OCI-LY1 (cell line): ENCODE measurements around the gene TRPM3.

Experiments used
- H2AFZ ChIP-seq: fragments of 200-600 bp; sonication (generic), shearing (Covaris generic); 2 replicates; pipeline ENCODE4 v1.6.0; 2014; ENCODE audit warnings: antibody characterized with exemption, mild to moderate bottlenecking, low read length
- H3F3A ChIP-seq: fragments of 200-600 bp; sonication (generic), shearing (Covaris generic); 2 replicates; pipeline ENCODE4 v1.6.0; 2014; ENCODE audit warnings: mild to moderate bottlenecking, antibody characterized with exemption, low read length, moderate library complexity; ENCODE audit not compliant: insufficient read depth
- H3K27ac ChIP-seq: fragments of 200-600 bp; sonication (generic); 2 replicates; pipeline ENCODE4 v1.5.1; 2014; ENCODE audit warnings: low read length, mixed run types, mild to moderate bottlenecking, low read depth; ENCODE audit not compliant: poor library complexity, severe bottlenecking
- H3K27me3 ChIP-seq: fragments of 200-600 bp; sonication (generic); 2 replicates; pipeline ENCODE4 v1.6.0; 2014; ENCODE audit warnings: antibody characterized with exemption, mild to moderate bottlenecking, low read length, moderate library complexity; ENCODE audit not compliant: insufficient read depth
- H3K36me3 ChIP-seq: fragments of 200-600 bp; sonication (generic); 2 replicates; pipeline ENCODE4 v1.6.1; 2014; ENCODE audit warnings: mild to moderate bottlenecking, antibody characterized with exemption, low read length, moderate library complexity, mixed read lengths; ENCODE audit not compliant: insufficient read depth
- H3K4me1 ChIP-seq: fragments of 200-600 bp; sonication (generic); 2 replicates; pipeline ENCODE4 v1.5.1; 2014; ENCODE audit warnings: mild to moderate bottlenecking, low read length, moderate library complexity; ENCODE audit not compliant: insufficient read depth, severe bottlenecking
- H3K4me2 ChIP-seq: fragments of 200-600 bp; sonication (generic), shearing (Covaris generic); 2 replicates; pipeline ENCODE4 v1.6.1; 2014; ENCODE audit warnings: low read length
- H3K4me3 ChIP-seq: fragments of 200-600 bp; sonication (generic); 2 replicates; pipeline ENCODE4 v1.5.1; 2014; ENCODE audit warnings: low read length, low read depth, mild to moderate bottlenecking, mixed read lengths; ENCODE audit not compliant: poor library complexity, severe bottlenecking
- H3K79me2 ChIP-seq: fragments of 200-600 bp; shearing (Covaris generic); 2 replicates; pipeline ENCODE4 v1.6.1; 2016; ENCODE audit warnings: mixed run types, low read length, mixed read lengths; ENCODE audit not compliant: insufficient read depth
- H3K9ac ChIP-seq: fragments of 200-600 bp; sonication (generic), shearing (Covaris generic); 2 replicates; pipeline ENCODE4 v1.6.1; 2014; ENCODE audit warnings: mild to moderate bottlenecking, low read length, mixed read lengths
- H3K9me2 ChIP-seq: fragments of 200-600 bp; sonication (generic), shearing (Covaris generic); 2 replicates; pipeline ENCODE4 v1.6.1; 2014; ENCODE audit warnings: low read depth, mild to moderate bottlenecking, low read length, mixed read lengths
- H3K9me3 ChIP-seq: fragments of 200-600 bp; shearing (Covaris generic); 2 replicates; pipeline ENCODE4 v1.6.1; 2014; ENCODE audit warnings: low read length, mixed read lengths
- H4K20me1 ChIP-seq: fragments of 200-600 bp; sonication (generic), shearing (Covaris generic); 2 replicates; pipeline ENCODE4 v1.6.0; 2016; ENCODE audit warnings: mild to moderate bottlenecking, low read length; ENCODE audit not compliant: insufficient read depth
- EZH2 ChIP-seq: fragments of 200-600 bp; sonication (generic), shearing (Covaris generic); IDR thresholded peaks from 2 replicates; pipeline ENCODE4 v1.8.0; 2017; ENCODE audit warnings: borderline replicate concordance, mixed run types, mild to moderate bottlenecking, antibody characterized with exemption, low read length, moderate library complexity, mixed read lengths
- TF ChIP-seq, protein P1 (sequence below): fragments of 200-600 bp; sonication (generic), shearing (Covaris generic); IDR thresholded peaks from 2 replicates; pipeline ENCODE4 v1.5.1; 2017; ENCODE audit warnings: mild to moderate bottlenecking, antibody characterized with exemption, low read length, moderate library complexity, mixed read lengths

TRPM3 gene

DNA sequence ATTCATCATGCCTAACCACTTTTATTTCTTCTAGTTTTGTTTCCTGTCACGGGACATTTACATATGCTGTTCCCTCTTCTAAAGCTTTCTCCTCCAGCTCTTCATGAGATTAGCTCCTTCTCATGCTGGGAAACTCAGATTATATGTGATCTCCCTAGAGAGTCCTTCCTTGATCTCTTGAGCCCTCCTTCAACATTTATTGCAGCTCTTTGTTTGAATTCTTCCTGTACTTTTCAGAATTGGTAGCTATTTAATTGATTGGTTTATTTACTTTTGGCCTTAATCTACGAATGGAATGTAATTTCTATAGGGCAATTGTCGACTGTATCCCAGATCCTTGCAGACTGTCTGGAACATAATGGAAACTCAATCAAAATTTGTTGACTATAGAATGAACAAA, 9.7 kb upstream of the TRPM3 start:
- Histone ChIP-seq H3K27me3 (no peaks in the 10 kb centered on the region), H3K9me2 (no peaks in the 10 kb centered on the region), H3F3A (no peaks in the 10 kb centered on the region), H3K9me3 (no peaks in the 10 kb centered on the region), H3K9ac (no peak overlapping the region), H2AFZ (no peak overlapping the region), H3K4me3 (no peak overlapping the region), H4K20me1 (no peaks in the 10 kb centered on the region), H3K4me1 (no peaks in the 10 kb centered on the region), H3K27ac (no peak overlapping the region), H3K79me2 (no peaks in the 10 kb centered on the region), H3K36me3 (no peaks in the 10 kb centered on the region), H3K4me2 (no peak overlapping the region)
- TF ChIP-seq EZH2: no peak
- TF ChIP-seq, protein P1, sequence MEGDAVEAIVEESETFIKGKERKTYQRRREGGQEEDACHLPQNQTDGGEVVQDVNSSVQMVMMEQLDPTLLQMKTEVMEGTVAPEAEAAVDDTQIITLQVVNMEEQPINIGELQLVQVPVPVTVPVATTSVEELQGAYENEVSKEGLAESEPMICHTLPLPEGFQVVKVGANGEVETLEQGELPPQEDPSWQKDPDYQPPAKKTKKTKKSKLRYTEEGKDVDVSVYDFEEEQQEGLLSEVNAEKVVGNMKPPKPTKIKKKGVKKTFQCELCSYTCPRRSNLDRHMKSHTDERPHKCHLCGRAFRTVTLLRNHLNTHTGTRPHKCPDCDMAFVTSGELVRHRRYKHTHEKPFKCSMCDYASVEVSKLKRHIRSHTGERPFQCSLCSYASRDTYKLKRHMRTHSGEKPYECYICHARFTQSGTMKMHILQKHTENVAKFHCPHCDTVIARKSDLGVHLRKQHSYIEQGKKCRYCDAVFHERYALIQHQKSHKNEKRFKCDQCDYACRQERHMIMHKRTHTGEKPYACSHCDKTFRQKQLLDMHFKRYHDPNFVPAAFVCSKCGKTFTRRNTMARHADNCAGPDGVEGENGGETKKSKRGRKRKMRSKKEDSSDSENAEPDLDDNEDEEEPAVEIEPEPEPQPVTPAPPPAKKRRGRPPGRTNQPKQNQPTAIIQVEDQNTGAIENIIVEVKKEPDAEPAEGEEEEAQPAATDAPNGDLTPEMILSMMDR: no peak

- H2AFZ ChIP-seq: no peak overlapping the region
- no peaks in the 10 kb centered on the region for H3K79me2 ChIP-seq
- H4K20me1 ChIP-seq: no peaks in the 10 kb centered on the region
- H3F3A ChIP-seq: no peaks in the 10 kb centered on the region
- H3K4me3 ChIP-seq: no peak overlapping the region
- no peaks in the 10 kb centered on the region for H3K4me1 ChIP-seq
- no peak overlapping the region for H3K4me2 ChIP-seq
- no peak overlapping the region for H3K27ac ChIP-seq
- no peak overlapping the region for H3K9ac ChIP-seq
- H3K27me3 ChIP-seq: no peaks in the 10 kb centered on the region
- H3K9me3 ChIP-seq: no peaks in the 10 kb centered on the region
- H3K36me3 ChIP-seq: no peaks in the 10 kb centered on the region
- H3K9me2 ChIP-seq: no peaks in the 10 kb centered on the region
- TF ChIP-seq, protein P1: no peak
- TF ChIP-seq EZH2: no peak
Measured at GRCh38 chr9:71130521-71130920, 9.1 kb upstream of the TRPM3 start.

DNA sequence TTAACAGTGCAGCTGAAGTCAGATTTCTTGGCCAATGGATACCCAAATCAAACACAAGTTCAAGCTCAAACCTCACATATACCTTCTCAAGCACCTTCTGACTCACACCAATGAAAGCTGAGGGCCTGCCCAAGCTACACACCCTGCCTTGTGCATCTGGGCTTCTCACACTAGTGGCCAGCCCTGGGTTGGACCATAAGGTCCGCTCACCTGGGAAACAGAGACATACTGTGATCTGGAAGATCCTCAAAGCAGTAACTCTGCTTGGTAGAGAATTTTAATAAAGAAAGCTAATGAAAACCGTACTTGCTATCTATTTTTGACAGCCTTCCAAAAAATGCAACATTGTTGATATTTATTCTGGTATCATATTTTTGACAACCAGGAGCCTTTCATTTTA, 7.4 kb upstream of the TRPM3 start:
- H3K79me2 ChIP-seq: no peaks in the 10 kb centered on the region
- no peaks in the 10 kb centered on the region for H3K9me2 ChIP-seq
- H3K27me3 ChIP-seq: no peaks in the 10 kb centered on the region
- H3K9ac ChIP-seq: no peak overlapping the region
- no peak for TF ChIP-seq EZH2
- TF ChIP-seq, protein P1: no peak
- H3K9me3 ChIP-seq: no peaks in the 10 kb centered on the region
- no peak overlapping the region for H3K27ac ChIP-seq
- H3K4me1 ChIP-seq: no peaks in the 10 kb centered on the region
- H3K36me3 ChIP-seq: no peaks in the 10 kb centered on the region
- H3K4me2 ChIP-seq: no peak overlapping the region
- H4K20me1 ChIP-seq: no peaks in the 10 kb centered on the region
- H3K4me3 ChIP-seq: no peak overlapping the region
- H3F3A ChIP-seq: no peaks in the 10 kb centered on the region
- H2AFZ ChIP-seq: no peak overlapping the region
